GM19023 (cell line): ENCODE results near the gene OR8K5.
"Not testable (repeated sequence)": the region's sequence is repeated elsewhere in the genome, so short reads cannot be mapped to it uniquely, and the experiment has no call there.

ENCODE experiments used
- ATAC-seq: cut with Tn5 transposase; IDR thresholded peaks from one replicate; pipeline ENCODE4 v1.9.1; 2021; ENCODE audit warnings: mild to moderate bottlenecking, moderate library complexity; ENCODE audit not compliant: unreplicated experiment

OR8K5 gene, protein sequence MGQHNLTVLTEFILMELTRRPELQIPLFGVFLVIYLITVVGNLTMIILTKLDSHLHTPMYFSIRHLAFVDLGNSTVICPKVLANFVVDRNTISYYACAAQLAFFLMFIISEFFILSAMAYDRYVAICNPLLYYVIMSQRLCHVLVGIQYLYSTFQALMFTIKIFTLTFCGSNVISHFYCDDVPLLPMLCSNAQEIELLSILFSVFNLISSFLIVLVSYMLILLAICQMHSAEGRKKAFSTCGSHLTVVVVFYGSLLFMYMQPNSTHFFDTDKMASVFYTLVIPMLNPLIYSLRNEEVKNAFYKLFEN

DNA sequence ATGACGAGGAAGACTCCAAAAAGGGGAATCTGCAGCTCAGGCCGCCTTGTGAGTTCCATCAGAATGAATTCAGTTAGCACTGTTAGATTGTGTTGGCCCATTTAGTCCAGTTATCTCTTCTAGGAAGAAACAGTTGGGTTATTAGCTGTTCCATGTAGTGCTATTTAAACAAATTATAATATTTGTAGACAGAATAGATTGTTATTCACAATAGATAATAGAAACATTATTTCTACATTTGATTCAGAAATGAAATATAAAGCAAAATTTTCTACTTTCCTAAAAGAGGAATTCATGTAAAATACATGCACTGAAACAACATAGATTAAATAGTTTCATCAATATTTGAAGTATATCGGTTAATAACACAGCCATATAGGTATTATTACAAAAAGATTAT is at the start of gene OR8K5:
OR8K5 (minus strand) TSS at position 101 of the 400 bp plus-strand sequence; CDS start at position 101, 0 bp downstream.
- no peak for ATAC-seq

DNA sequence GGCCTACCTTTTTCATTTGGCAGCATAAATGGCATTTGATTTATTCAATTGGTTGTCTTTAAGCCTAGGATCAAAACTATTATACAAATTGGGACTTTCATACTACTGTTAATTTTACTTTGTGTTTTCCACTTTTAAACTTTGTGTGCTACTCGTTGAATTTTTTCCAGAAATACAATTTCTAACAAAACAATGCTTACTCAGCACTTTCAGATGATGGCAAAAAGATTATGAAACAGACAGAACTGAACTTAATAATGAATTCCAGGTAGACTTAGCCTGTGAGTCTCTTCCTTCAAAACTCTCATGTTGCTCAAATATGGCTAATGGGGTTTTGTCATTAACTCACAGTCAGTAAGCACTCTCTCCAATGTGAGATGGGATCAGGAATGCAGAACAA is 47.7 kb upstream of the OR8K5 start:
- no peak for ATAC-seq

DNA sequence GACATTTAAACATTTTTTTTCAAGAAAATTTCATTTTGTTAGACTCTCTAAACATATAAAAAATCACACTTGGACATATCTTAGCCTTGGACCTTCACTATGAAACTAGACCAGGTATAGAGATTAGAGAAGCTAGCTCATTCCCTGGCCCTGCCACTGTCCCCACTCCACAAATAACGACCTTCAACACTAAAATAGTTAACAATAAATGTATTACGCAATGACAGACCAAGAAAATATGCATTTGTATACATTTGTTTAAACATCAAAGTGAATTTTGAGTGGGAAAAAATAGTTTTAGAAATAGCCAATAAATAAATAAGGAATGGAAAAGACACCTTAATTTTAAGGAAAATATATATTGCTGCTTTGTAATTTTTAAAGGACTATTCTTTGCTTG is 37.2 kb upstream of the OR8K5 start:
- no peak for ATAC-seq

DNA sequence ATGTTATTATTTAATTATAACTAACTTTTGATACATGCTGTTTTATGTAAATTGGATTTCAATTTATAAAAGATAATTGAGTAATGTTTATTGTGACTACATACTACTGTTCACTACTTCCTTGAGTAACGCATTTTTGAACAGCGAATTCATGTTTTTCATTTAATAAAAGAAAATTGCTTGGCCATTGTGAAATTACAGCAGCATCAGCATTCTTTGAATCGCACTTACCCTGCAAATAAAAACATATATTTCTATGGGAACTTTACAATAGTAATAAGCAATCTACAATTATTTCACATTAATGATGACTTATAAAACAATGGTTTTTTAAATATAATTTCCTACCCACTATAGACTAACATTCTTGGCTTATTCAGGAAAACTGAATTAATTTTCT is 36.6 kb upstream of the OR8K5 start:
- ATAC-seq, result no peak

DNA sequence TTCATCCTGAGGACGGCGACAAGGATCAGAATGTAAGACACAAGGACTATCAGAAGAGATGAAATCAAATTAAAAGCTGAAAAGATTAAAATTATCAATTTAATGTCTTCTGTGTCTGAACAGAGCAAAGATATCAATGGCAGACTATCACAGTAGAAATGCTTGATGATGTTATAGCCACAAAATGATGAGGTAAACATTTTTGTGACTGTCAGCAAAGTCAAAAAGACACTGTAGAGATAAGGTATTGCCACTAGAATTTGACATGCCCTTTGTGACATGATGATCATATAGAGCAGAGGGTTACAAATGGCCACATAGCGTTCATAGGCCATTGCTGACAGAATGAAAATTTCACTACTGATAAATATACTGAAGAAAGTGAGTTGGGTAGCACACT is 28.5 kb upstream of the OR8K5 start:
- ATAC-seq, result no peak

DNA sequence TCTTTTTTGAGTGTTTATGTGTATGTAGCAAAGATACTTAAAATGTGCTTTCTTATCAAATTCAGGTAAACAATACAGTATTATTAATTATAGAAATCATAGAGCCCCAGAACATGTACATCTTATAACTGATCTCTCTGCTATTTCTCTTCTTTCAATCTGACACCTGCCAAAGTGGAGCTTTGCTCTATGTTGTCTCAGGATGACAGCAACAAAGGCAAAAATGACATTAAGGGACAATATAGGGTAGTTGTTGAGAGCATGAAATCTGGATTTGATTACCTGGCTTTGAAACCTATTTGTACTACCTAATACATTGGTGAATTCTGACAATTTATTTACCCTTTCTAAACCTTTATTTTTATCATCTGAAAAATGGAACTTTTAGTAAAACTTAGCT is 23.3 kb upstream of the OR8K5 start:
- ATAC-seq, result no peak

DNA sequence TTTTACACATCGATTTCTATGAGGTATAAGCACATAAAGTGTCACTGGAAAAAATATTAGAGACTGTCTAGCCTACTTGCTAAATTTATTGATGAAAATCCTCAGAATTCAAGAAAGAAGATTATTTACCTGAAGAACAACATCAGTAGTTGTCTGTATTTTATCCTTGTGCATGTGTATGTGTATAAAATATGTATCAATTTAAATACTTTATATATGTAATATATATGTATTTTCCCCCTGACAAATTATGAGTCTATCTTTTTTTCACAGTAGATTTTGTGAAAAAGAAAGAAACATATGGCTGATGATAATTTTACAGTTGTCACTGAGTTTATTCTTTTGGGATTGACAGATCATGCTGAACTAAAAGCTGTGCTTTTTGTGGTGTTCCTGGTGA is 16.2 kb upstream of the OR8K5 start, which contains the start of gene OR5J2:
OR5J2 (plus strand) TSS at position 301 of the 400 bp plus-strand sequence; CDS start at position 301, 0 bp downstream.
- ATAC-seq, result no peak

DNA sequence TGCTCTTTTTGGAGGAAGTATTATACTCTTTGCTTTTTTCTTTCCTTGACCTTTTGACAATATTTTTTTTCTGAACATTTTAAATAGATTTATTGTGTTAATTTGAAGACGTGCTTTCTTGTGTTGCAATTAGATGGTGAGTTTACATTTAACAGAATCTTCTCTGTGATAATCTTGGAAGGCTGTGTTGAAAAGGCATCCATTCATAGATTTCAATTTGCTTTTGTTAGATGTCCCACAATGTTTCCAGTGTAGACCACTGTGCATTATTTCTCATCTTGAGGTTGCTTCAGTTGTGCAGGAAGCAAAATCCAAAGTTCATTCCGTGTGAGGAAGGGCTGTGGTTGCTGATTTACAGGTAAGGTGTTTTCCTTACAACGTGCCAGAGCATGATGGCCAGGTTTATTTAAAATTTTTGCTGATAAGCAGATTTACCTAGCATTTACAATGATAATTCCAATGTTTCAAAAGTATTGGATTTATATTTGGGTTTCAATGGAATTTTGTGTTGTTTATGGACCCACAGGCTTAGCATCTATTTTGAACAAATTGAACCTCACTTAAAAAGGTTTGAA is 12.2 kb upstream of the OR8K5 start:
- no peak for ATAC-seq

DNA sequence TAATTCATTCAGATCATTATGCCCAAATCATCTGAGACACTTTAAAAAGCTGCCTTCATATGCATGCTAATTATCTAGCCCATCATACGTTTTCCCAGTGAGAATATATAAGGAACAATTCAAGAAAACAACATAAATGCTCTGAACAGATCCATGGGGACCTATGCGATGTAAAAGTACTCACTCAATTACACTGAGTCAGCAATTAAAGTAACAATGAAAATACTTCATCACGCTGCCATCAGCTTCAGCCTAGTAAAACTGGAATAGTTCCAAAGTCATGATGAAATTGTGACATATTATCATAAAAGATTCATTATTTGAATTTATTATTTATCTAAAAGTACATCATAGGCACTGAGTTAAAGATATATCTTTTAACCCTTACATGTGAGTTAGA is 3.7 kb upstream of the OR8K5 start:
- no peak for ATAC-seq

DNA sequence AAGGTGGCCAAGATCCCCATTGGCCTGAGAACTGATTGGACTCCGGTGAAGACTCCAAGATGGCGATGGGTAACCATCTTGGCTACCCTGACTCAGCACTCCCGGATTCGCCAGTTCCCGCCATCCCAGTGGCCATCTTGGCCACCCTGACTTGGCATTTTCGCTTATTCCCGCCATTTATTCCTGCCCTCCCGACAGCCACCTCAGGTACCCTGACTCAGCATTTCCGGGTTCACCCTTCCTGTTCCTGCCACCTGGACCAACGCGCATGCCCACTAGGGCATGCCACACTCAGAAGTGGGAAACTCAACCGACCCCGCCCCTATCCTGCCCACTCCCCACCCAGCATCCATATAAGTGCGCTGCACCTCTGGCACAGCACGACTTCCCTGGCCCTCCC is 7.8 kb downstream of the OR8K5 start:
- no peak for ATAC-seq

DNA sequence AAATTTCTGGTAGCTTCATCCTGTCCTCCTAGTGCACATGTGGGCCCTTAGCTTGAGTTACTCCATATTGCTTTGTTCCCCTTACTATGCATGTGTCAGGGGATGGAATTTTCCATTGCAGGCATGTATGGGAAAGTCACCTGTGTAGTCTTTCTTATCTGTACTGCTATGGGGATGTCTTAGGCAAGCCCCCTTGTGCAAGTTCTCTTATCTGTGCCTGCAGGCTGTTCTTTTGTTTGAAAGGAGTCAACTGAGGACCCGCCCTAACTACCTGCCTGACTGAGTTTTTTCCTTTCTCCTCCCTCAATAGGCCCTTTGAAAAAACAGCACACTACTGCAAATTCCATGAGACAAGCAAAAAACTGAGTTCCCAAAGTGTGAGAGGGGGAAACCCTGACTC is 8.7 kb downstream of the OR8K5 start:
- no peak for ATAC-seq

DNA sequence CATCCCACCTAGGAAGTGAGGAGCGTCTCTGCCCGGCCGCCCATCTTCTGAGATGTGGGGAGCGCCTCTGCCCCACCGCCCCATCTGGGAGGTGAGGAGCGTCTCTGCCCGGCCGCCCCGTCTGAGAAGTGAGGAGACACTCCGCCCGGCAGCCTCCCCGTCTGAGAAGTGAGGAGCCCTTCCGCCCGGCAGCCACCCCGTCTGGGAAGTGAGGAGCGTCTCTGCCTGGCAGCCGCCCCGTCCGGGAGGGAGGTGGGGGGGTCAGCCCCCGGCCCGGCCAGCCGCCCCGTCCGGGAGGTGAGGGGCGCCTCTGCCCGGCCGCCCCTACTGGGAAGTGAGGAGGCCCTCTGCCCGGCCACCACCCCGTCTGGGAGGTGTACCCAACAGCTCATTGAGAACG is 16.4 kb downstream of the OR8K5 start:
- ATAC-seq, result not testable (repeated sequence)

DNA sequence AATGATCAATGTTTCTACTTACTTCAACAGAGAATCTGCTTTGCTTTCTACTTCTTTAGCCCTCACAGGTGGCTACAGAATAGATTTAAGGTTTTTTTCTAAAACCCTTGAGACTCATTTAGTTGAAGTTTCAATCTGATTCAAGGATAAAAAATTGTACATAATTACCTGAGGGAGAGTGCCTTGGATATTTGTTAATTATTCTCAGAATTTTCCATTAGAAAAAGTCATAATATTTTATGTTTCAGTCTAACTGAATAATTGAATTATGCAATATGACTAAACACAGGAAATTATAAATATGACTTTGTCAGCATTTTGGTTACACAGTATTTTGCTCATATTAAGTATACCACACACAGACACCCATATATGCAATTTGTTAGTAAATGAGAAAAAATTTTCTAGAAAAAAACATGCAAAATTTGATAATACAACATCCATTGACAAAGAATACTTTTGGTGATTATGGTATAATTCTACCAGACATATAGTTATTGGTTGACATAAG is 19.9 kb downstream of the OR8K5 start, which contains the start of gene OR8J3:
OR8J3 (minus strand) TSS at position 51 of the 511 bp plus-strand sequence. CDS start 2,483 bp downstream, outside the sequence.
- ATAC-seq, result no peak

DNA sequence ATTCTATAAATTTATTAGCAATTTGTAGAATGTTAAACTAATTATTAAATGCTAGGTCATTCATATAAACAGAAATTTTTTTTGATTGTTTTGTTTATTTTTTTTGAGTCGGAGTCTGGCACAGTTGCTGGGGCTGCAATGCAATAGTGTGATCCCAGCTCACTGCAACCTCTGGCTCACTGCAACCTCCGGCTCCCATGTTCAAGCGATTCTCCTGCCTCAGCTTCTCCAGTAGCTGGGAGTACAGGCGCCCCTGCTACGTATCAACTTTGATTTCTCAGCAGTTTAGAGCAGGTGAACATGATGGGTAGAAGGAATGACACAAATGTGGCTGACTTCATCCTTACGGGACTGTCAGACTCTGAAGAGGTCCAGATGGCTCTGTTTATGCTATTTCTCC is 38.0 kb downstream of the OR8K5 start, which contains the start of gene OR8H3:
OR8H3 (plus strand) TSS at position 301 of the 400 bp plus-strand sequence; CDS start at position 301, 0 bp downstream.
- no peak for ATAC-seq
